Hepatocyte (in vitro differentiated cells): ENCODE measurements around the gene DNM3. TPM values are rescaled to one million over a fixed set of nuclear protein-coding genes. Genes with fewer than 3 reads are reported as not detected.

Source experiments
- DNase-seq: peaks from one replicate; pipeline ENCODE4 v3.0.0-alpha.2; 2016; ENCODE audit warnings: low spot score
- H2AFZ ChIP-seq: fragments of 200-600 bp; sonication (generic); 2 replicates; pipeline ENCODE4 v1.6.0; 2016; ENCODE audit warnings: antibody characterized with exemption, mild to moderate bottlenecking
- H3K27ac ChIP-seq: fragments of 200-600 bp; sonication (generic); 2 replicates; pipeline ENCODE4 v1.5.1; 2016; ENCODE audit warnings: mild to moderate bottlenecking
- H3K27me3 ChIP-seq: fragments of 200-600 bp; sonication (generic); 2 replicates; pipeline ENCODE4 v1.6.1; 2016
- H3K36me3 ChIP-seq: fragments of 200-600 bp; sonication (generic); replicated peaks from 2 replicates; pipeline ENCODE4 v1.5.1; 2016; ENCODE audit warnings: low read depth; ENCODE audit not compliant: insufficient read depth
- H3K4me1 ChIP-seq: fragments of 200-600 bp; sonication (generic); 2 replicates; pipeline ENCODE4 v1.5.1; 2016; ENCODE audit warnings: mild to moderate bottlenecking, moderate library complexity; ENCODE audit not compliant: insufficient read depth
- H3K4me2 ChIP-seq: fragments of 200-600 bp; sonication (generic); 2 replicates; pipeline ENCODE4 v1.6.0; 2016
- H3K4me3 ChIP-seq: fragments of 200-600 bp; sonication (generic); 2 replicates; pipeline ENCODE4 v1.5.1; 2016; ENCODE audit warnings: mild to moderate bottlenecking
- H3K79me2 ChIP-seq: fragments of 200-600 bp; sonication (generic); 2 replicates; pipeline ENCODE4 v1.6.0; 2017; ENCODE audit warnings: mild to moderate bottlenecking
- H3K9me2 ChIP-seq: fragments of 200-600 bp; sonication (generic); replicated peaks from 2 replicates; pipeline ENCODE4 v1.6.0; 2017; ENCODE audit warnings: mild to moderate bottlenecking; ENCODE audit not compliant: insufficient read depth
- H3K9me3 ChIP-seq: fragments of 200-600 bp; sonication (generic); 2 replicates; pipeline ENCODE4 v1.5.1; 2016; ENCODE audit warnings: low read depth, mild to moderate bottlenecking
- H4K20me1 ChIP-seq: fragments of 200-600 bp; sonication (generic); 2 replicates; pipeline ENCODE4 v1.6.0; 2016; ENCODE audit warnings: mild to moderate bottlenecking; ENCODE audit not compliant: insufficient read depth, poor library complexity, severe bottlenecking
- CTCF ChIP-seq: fragments of 200-600 bp; sonication (generic); IDR thresholded peaks from 2 replicates; pipeline ENCODE4 v1.5.1; 2016; ENCODE audit warnings: antibody characterized with exemption, mild to moderate bottlenecking; ENCODE audit not compliant: poor library complexity
- EZH2 ChIP-seq: fragments of 200-600 bp; sonication (generic); IDR thresholded peaks from 2 replicates; pipeline ENCODE4 v1.6.1; 2016; ENCODE audit warnings: antibody characterized with exemption, mild to moderate bottlenecking, borderline replicate concordance
- EZH2phosphoT487 ChIP-seq: fragments of 200-600 bp; sonication (generic); IDR thresholded peaks from one replicate; pipeline ENCODE4 v1.6.1; 2018; ENCODE audit warnings: antibody characterized with exemption, mild to moderate bottlenecking, low read depth, moderate library complexity; ENCODE audit not compliant: unreplicated experiment, severe bottlenecking
- WGBS: methylation state at CpG from one replicate; pipeline ENCODE4 v1.1.6; 2016; ENCODE audit warnings: low lambda C conversion rate; ENCODE audit errors: missing lambda C conversion rate; 5-methylcytosine and 5-hydroxymethylcytosine counted together
- polyA plus RNA-seq: library from polyadenylated mRNA; unstranded; fragments of >200 nt; fragmentation: Nextera tagmentation; extraction: Ambion mirVana; gene quantifications from 2 replicates; pipeline ENCODE4 v1.2.1, GENCODE V29; 2016
- total RNA-seq: library from RNA; depleted of rRNA; stranded (reverse); fragments of >200 nt; gene quantifications from 2 replicates; pipeline ENCODE4 v1.2.3, GENCODE V29; 2014

DNM3 gene
- total and polyA plus RNA-seq, 2 experiments from 2014 or later: 1.5 TPM; not detected in 1

GRCh38 chr1:171937938-171938337 lies 96.6 kb downstream of the DNM3 start:
- 81% methylated on average over 1 of the region's 1 CpG for WGBS
- Histone ChIP-seq H3K9me2 (no peaks in the 10 kb centered on the region), H3K79me2 (no peaks in the 10 kb centered on the region), H3K27ac (no peak overlapping the region), H3K27me3 (no peaks in the 10 kb centered on the region), H3K4me3 (no peak overlapping the region), H3K4me2 (no peak overlapping the region), H3K9me3 (no peaks in the 10 kb centered on the region), H2AFZ (no peak overlapping the region), H4K20me1 (no peaks in the 10 kb centered on the region), H3K36me3 (no peaks in the 10 kb centered on the region), H3K4me1 (peaks cover 10% of the 10 kb centered on the region)
- DNase-seq: no peak
- TF ChIP-seq EZH2phosphoT487: no peak
- no peak for TF ChIP-seq CTCF
- no peak for TF ChIP-seq EZH2

- 68% methylated on average over 4 of the region's 4 CpGs for WGBS
- H4K20me1 ChIP-seq: no peaks in the 10 kb centered on the region
- no peak for TF ChIP-seq EZH2
- no peak for TF ChIP-seq EZH2phosphoT487
- no peak for TF ChIP-seq CTCF
- H3K27me3 ChIP-seq: no peaks in the 10 kb centered on the region
- H3K79me2 ChIP-seq: no peaks in the 10 kb centered on the region
- H3K4me2 ChIP-seq: peak overlapping the region; percentile 25
- H3K36me3 ChIP-seq: no peaks in the 10 kb centered on the region
- H3K4me3 ChIP-seq: no peak overlapping the region
- peaks cover 10% of the 10 kb centered on the region for H3K4me1 ChIP-seq
- H3K9me2 ChIP-seq: no peaks in the 10 kb centered on the region
- DNase-seq: no peak
- no peaks in the 10 kb centered on the region for H3K9me3 ChIP-seq
- H2AFZ ChIP-seq: no peak overlapping the region
- H3K27ac ChIP-seq: no peak overlapping the region
Measured at GRCh38 chr1:171939740-171940139, 98.4 kb downstream of the DNM3 start.

GRCh38 chr1:171940368-171940767 lies 99.1 kb downstream of the DNM3 start:
- H3K36me3 ChIP-seq: no peaks in the 10 kb centered on the region
- TF ChIP-seq EZH2: no peak
- no peak for TF ChIP-seq EZH2phosphoT487
- TF ChIP-seq CTCF: no peak
- peak overlapping the region; percentile 25 for H3K4me2 ChIP-seq
- no peaks in the 10 kb centered on the region for H3K9me3 ChIP-seq
- no peak overlapping the region for H3K4me3 ChIP-seq
- no peaks in the 10 kb centered on the region for H3K27me3 ChIP-seq
- no peak overlapping the region for H2AFZ ChIP-seq
- peaks cover 10% of the 10 kb centered on the region for H3K4me1 ChIP-seq
- DNase-seq: peak; percentile 6
- H4K20me1 ChIP-seq: no peaks in the 10 kb centered on the region
- no peak overlapping the region for H3K27ac ChIP-seq
- no peaks in the 10 kb centered on the region for H3K9me2 ChIP-seq
- no peaks in the 10 kb centered on the region for H3K79me2 ChIP-seq

- Histone ChIP-seq H4K20me1 (no peaks in the 10 kb centered on the region), H3K9me2 (no peaks in the 10 kb centered on the region), H3K27ac (no peak overlapping the region), H3K36me3 (no peaks in the 10 kb centered on the region), H3K79me2 (no peaks in the 10 kb centered on the region), H3K4me2 (no peak overlapping the region), H3K9me3 (no peaks in the 10 kb centered on the region), H3K4me1 (peaks cover 10% of the 10 kb centered on the region), H3K27me3 (no peaks in the 10 kb centered on the region), H2AFZ (no peak overlapping the region), H3K4me3 (no peak overlapping the region)
- TF ChIP-seq CTCF (no peak), EZH2phosphoT487 (no peak), EZH2 (no peak)
- DNase-seq: no peak
- WGBS: 79% methylated on average over 1 of the region's 1 CpG
Measured at GRCh38 chr1:171941920-171942319, 100.6 kb downstream of the DNM3 start.
